ENCODE measurements around the gene APOC3.

DNA sequence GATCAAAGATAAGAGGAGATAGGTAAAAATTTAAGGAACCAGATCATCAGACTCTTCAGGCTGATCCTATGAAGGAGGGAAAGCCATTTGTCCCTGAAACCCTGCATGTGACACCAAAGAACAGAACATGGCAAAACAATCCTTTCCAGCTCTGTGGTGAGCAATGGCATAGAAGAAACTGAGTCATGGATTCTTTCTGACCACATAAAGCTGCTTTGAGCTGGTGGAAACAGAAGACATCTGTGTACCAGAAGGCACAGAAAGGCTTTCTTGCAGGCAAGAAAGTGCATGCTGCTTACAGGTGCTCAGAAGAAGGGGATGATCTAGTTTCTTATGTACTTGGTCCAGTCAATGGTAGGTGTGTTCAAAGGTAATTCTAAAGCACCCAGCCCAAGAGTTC lies 52.7 kb downstream of the APOC3 start:
- TF ChIP-seq, protein P1, sequence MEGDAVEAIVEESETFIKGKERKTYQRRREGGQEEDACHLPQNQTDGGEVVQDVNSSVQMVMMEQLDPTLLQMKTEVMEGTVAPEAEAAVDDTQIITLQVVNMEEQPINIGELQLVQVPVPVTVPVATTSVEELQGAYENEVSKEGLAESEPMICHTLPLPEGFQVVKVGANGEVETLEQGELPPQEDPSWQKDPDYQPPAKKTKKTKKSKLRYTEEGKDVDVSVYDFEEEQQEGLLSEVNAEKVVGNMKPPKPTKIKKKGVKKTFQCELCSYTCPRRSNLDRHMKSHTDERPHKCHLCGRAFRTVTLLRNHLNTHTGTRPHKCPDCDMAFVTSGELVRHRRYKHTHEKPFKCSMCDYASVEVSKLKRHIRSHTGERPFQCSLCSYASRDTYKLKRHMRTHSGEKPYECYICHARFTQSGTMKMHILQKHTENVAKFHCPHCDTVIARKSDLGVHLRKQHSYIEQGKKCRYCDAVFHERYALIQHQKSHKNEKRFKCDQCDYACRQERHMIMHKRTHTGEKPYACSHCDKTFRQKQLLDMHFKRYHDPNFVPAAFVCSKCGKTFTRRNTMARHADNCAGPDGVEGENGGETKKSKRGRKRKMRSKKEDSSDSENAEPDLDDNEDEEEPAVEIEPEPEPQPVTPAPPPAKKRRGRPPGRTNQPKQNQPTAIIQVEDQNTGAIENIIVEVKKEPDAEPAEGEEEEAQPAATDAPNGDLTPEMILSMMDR (IDR thresholded peaks at IDR 0.05) = no peak
- no peak for TF ChIP-seq POLR2A (IDR thresholded peaks at IDR 0.05)
- TF ChIP-seq POLR2AphosphoS5 (IDR thresholded peaks at IDR 0.05) = no peak
